ENCODE measurements around the gene DHCR7. TPM values are rescaled to one million over a fixed set of nuclear protein-coding genes. Genes with fewer than 3 reads are reported as not detected.

DHCR7 gene, protein sequence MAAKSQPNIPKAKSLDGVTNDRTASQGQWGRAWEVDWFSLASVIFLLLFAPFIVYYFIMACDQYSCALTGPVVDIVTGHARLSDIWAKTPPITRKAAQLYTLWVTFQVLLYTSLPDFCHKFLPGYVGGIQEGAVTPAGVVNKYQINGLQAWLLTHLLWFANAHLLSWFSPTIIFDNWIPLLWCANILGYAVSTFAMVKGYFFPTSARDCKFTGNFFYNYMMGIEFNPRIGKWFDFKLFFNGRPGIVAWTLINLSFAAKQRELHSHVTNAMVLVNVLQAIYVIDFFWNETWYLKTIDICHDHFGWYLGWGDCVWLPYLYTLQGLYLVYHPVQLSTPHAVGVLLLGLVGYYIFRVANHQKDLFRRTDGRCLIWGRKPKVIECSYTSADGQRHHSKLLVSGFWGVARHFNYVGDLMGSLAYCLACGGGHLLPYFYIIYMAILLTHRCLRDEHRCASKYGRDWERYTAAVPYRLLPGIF
- 114 and 117 TPM in 2 replicates for total RNA-seq (2014; rRNA removed; shearing (Covaris generic))
- 118 and 123 TPM in 2 replicates for polyA plus RNA-seq (2015; cell fraction: cytosol; rRNA removed)
- 30.8 and 33.5 TPM in 2 replicates for polyA plus RNA-seq (2015; cell fraction: nucleus; rRNA removed)

DNA sequence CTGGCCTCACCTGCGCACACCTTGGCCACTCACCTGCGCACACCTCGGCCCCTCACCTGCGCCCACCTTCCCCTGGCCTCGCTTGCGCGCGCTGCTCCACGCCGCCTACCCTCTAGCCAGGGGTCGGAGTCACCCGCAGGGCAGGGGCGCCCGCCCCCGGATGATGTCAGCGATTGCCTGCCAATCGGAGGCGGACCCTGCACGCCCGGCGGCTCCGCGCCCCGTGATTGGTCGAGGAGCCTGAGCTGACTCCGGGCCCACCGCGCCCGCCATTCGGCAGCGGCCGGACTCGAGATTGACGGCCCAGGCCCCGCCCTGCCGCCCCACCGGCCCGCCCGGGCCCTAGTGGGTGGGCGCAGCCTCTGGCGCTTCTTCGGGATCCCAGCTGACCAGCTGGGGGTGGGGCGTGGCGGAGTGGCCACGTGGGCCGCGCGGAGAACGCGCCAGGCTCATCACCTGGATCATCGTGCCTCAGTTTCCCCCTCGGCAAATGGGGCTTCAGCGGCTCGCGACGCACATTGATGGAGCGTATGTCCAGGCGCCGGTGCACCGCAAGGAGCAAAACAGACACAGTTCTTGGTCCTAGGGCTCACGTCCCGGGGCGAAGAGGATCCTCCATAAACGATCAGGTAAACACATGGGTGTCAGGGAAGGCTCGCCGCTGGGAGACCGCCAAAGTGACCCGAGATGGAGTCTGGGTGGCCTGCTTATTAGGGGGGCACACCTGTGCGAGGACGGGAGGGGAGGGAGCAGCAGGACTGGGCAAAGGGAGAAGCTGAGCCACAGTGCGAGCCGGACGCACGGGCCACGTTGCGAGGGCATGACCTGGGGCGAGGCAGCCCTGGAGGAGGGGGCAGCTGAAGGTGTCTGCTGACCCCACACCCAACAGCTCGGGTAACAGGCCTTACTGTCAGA lies at the start of gene DHCR7:
DHCR7 (minus strand) TSS at position 137 of the 915 bp plus-strand sequence. CDS start 3,441 bp downstream, outside the sequence.
- in situ Hi-C loops (cut with HindIII; ENCODE audit: low pct_unique_long_range_greater_than_20kb, low sequenced_read_pairs), result no loop called here
- DNase-seq (ENCODE audit: low read depth, low spot score), result peak; percentile 98

DNA sequence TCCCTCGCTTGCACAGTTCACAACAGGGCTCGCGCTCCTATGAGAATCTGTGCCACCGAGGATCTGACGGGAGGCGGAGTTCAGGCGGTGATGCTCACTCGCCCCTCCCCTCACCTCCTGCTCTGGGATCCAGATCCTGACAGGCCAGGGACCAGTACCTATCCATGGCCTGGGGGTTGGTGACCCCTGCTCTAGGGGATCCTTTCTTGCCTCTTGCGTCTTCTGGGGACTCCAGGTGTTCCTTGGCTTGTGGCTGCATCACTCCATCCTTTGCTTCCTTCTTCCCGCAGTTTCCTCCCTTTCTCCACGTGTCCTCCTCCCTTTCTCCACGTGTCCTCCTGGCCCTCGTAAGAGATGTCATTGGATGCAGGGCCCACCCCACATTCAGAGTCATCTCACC lies 48.2 kb upstream of the DHCR7 start:
- DNase-seq (ENCODE audit: low read depth, low spot score), result no peak
- in situ Hi-C loops (cut with HindIII; ENCODE audit: low pct_unique_long_range_greater_than_20kb, low sequenced_read_pairs), result no loop called here

DNA sequence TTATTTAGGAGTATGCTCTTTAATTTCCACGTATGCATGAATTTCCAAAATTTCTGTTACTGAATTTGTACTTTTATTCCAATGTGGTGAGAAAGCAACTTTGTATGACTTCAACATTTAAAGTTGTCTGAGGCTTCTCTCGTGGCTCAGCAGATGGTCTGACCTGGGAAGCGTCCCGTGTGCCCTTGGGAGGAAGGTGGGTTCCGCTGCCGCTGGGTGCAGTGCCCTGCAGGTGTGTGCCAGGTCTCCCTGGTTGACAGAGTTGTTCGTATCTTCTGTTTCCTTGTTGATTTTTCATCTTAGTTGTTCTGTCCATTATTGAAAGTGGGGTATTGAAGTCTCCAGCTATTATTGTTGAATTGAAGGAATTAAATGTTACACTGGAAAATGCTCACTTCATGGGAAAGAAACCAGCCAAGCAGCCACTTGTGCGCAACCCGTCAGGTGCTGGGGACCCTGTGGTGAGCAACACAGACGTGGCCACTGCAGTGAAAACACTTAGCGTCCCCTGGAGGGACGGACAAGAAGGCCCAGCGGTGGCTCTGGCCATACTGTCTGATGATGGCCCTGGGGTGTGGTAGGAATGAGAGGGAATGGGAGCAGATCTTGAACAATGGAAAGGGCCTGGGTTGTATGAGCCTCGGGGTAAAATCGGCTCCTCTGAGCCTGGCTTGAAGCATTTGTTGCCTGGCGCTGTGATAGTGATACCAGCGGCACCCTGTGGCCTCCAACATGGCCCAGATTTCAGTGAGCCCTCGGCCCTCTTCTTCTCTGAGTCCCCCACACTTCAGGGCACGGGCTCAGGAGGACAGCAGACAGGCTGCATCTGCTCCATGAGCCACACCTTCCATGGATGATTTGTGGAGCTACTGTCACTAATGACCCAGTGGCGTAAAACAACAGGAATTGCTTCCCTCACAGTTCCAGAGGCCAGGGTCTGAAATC lies 47.4 kb upstream of the DHCR7 start:
- in situ Hi-C loops (cut with HindIII; ENCODE audit: low pct_unique_long_range_greater_than_20kb, low sequenced_read_pairs), result no loop called here

DNA sequence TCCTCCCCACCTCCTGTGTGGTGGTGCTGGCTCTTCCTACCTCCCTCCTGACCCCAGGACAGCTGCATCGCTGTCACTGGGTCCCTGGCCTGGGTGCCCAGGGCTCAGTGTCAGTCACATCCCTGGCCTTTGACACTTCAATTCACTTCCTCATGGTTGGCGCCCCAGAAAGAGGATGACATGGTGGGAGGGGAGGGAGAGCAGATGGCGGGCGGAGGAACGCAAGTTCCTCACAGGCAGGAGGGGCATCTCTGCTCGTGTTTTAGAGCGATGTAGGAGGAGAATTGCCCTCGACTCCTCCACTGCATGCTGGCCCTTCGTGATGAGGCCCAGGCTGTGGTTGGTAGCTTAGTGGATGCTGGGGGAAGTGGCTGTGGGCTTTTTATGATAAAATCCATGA lies 43.7 kb upstream of the DHCR7 start:
- no peak for DNase-seq (ENCODE audit: low read depth, low spot score)
- in situ Hi-C loops (cut with HindIII; ENCODE audit: low pct_unique_long_range_greater_than_20kb, low sequenced_read_pairs), result no loop called here

More for the DNA sequence above, 47.4 kb upstream of the DHCR7 start:
- DNase-seq (ENCODE audit: low read depth, low spot score), result no peak

DNA sequence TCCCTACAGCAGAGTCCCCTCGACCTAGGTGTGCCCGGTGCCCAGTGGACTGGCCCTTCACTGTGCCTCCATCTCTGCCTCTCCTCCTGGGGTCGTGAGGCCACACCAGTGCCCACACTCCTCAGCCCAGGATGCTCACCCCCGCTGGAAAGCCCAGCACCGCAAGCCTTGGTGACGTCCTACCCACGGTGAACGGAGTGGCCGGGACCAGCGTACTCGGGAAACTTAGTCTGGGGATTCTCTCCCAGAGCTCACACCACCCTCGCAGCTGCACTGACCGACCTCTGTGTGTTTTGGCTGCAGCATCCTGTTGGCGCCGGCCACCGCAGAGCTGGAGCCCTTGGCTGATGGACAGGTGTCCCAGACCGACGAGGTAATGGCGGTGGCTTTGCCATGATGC lies 43.3 kb upstream of the DHCR7 start:
- in situ Hi-C loops (cut with HindIII; ENCODE audit: low pct_unique_long_range_greater_than_20kb, low sequenced_read_pairs), result no loop called here
- DNase-seq (ENCODE audit: low read depth, low spot score), result no peak

DNA sequence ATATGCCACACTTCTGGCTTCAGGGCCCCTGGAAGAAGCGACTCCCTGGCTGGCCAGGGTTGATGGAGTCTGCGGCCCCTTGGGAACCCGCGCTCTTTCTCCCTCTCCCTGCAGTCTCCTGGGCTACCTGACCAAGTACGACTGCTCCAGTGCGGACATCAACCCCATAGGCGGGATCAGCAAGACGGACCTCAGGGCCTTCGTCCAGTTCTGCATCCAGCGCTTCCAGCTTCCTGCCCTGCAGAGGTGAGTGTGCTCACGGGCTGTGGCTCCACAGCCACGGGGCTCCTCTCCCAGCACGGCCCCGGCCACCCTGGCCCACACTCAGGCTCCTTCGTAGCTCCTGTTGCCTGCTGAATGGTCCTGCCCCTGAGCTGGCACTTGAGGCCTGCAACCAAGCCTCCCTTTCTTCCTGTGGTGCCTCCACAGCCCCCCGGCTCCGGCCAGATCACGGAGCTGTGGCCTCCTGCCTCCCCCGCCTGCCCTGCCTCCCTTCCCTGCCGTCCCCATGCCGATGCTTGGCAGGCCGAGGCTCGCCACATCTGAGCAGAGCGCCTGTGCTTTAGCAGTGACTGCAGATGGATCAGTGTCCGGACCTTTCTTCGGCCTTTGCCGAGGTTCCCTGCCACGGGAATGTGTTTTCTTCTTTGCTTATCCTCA lies 42.7 kb upstream of the DHCR7 start:
- no peak for DNase-seq (ENCODE audit: low read depth, low spot score)
- in situ Hi-C loops (cut with HindIII; ENCODE audit: low pct_unique_long_range_greater_than_20kb, low sequenced_read_pairs), result no loop called here

DNA sequence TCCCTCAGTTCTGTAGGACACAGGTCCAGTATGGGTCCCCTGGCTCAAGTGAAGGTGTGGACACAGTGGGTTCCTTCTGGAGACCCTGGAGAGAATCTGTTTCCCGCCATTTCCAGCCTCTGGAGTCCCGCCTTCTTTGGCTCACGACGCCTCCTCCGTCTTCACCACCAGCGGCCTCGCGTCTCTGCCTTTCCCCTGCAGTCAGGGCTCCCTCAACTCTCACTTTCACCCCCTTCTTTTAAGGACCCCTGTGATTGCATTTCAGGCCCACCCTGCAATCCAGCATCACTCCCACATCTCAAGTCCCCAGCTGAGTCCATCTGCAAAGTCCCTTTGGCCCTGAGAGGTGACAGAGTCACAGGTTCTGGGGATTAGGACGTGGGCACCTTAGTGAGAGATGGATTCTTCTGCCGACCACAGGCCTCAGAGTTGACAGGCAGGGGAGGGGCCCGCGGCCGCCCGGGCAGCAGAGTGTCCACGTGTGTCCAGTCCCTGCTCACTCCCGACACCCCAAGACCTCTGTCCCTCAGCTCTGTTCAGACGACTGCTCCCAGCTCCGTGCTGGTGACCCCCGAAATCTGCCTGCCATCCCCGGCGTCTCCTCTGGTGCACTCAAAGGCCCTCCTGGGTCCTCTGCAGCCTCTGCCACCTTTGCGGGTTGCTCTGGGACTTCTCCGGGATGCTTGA lies 42.0 kb upstream of the DHCR7 start:
- in situ Hi-C loops (cut with HindIII; ENCODE audit: low pct_unique_long_range_greater_than_20kb, low sequenced_read_pairs), result no loop called here
- DNase-seq (ENCODE audit: low read depth, low spot score), result no peak

DNA sequence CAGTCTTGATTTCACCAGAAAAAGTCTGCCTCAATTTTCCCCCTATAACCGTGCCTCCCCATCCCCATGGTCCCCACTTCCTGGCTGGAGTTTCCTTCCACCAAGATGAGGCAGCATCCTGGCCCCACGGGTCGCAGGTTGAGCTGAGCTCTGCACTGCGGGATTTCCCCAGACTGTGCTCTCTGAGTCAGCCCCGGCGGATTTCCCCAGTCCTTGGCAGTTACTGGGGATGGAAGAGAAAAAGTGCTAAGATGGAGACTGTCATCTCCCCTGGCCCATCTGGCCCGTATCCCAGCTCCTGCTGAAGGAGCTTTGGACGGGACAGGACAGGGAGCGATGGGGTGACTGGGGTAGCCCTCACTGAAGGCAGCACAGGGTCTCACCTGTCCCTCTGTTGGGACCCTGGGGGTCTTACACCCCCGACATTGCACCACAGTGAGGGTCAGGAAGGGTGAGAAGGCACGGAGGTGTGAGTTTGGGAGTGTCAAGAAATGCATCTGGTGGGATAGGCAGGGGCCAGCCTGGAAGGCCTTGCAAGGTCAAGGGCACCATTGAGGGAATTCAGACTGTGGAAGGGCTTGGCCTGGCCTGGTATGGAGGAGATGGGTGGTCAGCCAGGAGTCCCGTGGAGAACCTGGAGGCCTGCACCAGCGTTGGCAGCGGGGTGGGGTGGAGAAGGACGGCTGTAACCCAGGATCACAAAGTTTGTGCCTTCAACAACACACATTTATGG lies 41.3 kb upstream of the DHCR7 start:
- DNase-seq (ENCODE audit: low read depth, low spot score), result no peak

DNA sequence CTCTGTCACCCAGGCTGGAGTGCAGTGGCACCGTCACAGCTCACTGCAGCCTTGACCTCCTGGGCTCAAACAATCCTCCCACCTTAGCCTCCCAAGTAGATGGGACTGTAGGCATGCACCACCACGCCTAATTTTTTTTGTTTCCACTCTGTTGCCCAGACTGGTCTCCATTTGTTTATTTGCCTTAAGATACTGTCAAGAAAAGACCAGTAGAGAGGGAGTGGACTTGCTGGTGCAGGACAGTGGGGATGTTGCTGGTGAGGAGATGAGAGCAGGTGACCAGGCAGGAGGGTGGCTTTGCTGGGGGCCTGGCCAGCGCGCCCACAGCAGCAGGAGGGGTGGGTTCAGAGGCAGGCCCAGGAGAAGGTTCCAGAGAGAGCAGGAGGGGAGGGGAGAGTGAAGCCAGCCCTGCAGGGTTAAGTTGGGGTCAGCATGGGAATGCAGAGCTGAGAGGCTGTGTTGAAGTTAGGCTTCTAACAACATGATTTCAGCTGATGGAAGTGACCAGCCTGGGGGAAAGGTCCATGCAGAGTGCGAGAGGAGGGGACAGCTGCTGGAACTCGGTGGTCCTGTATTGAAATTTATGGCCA lies 40.6 kb upstream of the DHCR7 start:
- DNase-seq (ENCODE audit: low read depth, low spot score), result no peak
- in situ Hi-C loops (cut with HindIII; ENCODE audit: low pct_unique_long_range_greater_than_20kb, low sequenced_read_pairs), result no loop called here

More for the DNA sequence above, 41.3 kb upstream of the DHCR7 start:
- in situ Hi-C loops (cut with HindIII; ENCODE audit: low pct_unique_long_range_greater_than_20kb, low sequenced_read_pairs), result no loop called here

DNA sequence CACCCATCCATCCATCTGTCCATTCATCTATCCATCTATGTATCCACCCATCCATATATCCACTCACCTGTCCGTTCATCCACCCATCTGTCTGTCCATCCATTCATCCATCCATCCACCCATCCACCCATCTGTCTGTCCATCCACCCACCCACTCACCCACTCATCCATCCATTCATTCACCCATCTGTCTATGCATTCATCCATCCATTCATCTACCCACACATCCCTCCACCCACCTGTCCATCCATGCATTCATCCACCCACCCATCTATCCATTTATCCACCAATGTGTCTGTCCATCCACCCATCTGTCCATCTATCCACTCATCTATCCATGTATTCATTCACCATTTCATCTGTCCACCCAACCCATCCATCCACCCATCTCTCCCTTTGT lies 38.1 kb upstream of the DHCR7 start:
- in situ Hi-C loops (cut with HindIII; ENCODE audit: low pct_unique_long_range_greater_than_20kb, low sequenced_read_pairs), result no loop called here
- no peak for DNase-seq (ENCODE audit: low read depth, low spot score)

DNA sequence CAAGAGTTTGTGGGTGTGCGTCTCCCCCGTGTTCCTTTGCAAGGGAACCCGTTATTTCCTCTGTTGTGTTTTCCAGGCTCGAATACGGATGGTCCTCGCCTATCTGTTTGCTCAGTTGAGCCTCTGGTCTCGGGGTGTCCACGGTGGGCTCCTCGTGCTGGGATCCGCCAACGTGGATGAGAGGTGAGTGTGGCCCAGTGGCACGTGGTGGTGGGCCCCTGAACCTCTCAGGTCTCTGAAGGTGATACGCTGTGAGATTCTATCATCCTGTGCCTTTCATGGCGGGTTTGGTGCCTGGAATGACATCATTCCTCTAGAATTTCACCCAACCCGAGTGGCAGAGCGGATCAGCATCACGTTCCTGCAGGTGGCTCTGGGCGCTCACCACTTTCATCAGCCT lies 37.3 kb upstream of the DHCR7 start:
- in situ Hi-C loops (cut with HindIII; ENCODE audit: low pct_unique_long_range_greater_than_20kb, low sequenced_read_pairs), result no loop called here

DNA sequence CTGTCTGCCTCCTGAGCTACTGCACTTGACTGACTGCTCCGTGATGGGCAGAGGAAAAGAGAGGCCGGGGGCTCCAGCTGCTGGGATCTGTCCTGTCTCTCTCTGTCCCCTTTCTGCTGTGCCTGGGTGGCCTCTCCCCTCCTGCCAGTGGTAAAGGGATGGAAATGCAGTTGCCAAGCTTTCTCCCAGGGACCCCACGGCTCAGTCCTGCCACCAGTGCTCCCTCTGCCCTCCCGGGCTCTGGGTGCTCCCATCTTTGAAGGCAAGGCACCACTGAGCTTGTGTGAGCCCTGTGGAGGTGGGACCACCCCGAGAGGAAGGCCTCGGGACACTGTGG lies 36.8 kb upstream of the DHCR7 start:
- in situ Hi-C loops (cut with HindIII; ENCODE audit: low pct_unique_long_range_greater_than_20kb, low sequenced_read_pairs), result no loop called here
- no peak for DNase-seq (ENCODE audit: low read depth, low spot score)

More for the DNA sequence above, 37.3 kb upstream of the DHCR7 start:
- DNase-seq (ENCODE audit: low read depth, low spot score), result no peak

DNA sequence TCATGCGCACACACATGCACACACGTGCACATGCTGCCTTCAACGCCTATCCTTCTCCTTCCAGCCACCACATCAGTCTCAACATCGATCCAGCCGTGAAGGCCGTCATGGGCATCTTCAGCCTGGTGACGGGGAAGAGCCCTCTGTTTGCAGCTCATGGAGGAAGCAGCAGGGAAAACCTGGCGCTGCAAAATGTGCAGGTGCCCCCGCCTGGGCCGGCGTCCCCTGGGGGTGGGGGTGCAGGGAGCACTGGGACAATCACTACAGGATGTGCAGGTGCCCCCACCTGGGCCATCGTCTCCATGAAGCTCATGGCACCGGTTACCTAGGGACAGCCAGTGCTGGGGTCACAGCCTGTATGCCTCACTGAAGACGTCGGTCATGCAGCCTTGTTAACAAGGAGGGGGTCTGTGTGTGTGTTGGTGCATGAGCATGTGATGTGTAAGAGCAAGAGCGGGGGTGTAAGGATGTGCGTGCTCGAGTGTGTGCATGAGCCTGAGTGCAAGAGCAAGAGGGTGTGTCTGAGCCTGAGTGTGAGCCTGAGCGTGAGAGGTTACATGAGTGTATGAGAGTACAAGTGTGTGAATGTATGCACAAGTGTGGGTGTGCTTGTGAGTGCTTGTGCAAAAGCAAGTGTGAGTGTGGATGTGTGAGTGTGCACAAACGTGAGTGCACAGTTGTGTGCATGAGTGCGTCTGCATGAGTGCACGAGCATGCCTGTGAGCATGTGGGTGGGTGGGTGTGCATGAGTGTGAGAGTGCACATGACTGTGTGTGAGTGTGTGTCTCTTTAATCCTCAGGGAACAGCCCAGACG lies 36.3 kb upstream of the DHCR7 start:
- DNase-seq (ENCODE audit: low read depth, low spot score), result no peak
- in situ Hi-C loops (cut with HindIII; ENCODE audit: low pct_unique_long_range_greater_than_20kb, low sequenced_read_pairs), result no loop called here

DNA sequence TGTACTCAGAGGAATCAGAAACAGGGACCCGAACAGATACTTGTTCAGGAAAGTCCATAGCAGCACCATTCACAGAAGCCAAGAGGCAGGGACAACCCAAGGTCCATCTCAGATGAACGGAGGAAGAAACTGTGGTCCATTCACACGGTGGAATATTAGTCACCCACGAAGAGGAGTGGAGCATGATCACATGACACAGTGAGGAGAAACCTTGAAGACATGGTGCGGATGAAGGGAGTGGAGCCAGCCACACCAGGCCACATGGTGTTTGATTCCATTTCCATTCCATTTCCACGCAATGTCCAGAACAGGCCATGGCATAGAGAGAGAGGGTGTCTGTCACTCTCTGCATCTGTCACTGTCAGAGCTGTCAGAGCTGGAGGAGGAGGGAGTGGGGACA lies 35.5 kb upstream of the DHCR7 start:
- no peak for DNase-seq (ENCODE audit: low read depth, low spot score)
- in situ Hi-C loops (cut with HindIII; ENCODE audit: low pct_unique_long_range_greater_than_20kb, low sequenced_read_pairs), result no loop called here

All from SK-MEL-5 (cell line).